Lung (tissue), 12 donors: ENCODE results near the gene NLRP4. TPM values are rescaled to one million over a fixed set of nuclear protein-coding genes. Genes with fewer than 3 reads are reported as not detected.

ENCODE experiments used
- ATAC-seq: fragments of 200-7000 bp; cut with Tn5 transposase; one replicate; pipeline ENCODE4 v1.9.1; 2020; ENCODE audit warnings: moderate number of reproducible peaks; ENCODE audit not compliant: insufficient read depth, low FRiP score
- DNase-seq, 3 donors: peaks; one replicate each; pipeline ENCODE4 v3.0.0-alpha.2; 2013 to 2017
- H3K27ac ChIP-seq, 2 donors: one replicate each; pipeline ENCODE4 v1.5.1; 2013; ENCODE audit warnings: mild to moderate bottlenecking in 2 of 2, moderate library complexity in 2 of 2, control low read depth in 1 of 2, inconsistent platforms in 1 of 2, low read depth in 1 of 2, low read length in 1 of 2
- H3K27me3 ChIP-seq, 3 donors: one replicate each; pipeline ENCODE4 v1.5.1; 2013; ENCODE audit warnings: low read length in 2 of 3; ENCODE audit not compliant: control insufficient read depth in 3 of 3, insufficient read depth in 3 of 3
- H3K36me3 ChIP-seq, 4 donors: one replicate each; pipeline ENCODE4 v1.5.1; 2013; ENCODE audit warnings: low read length in 4 of 4, mild to moderate bottlenecking in 1 of 4, moderate library complexity in 1 of 4; ENCODE audit not compliant: control insufficient read depth in 4 of 4, insufficient read depth in 4 of 4
- H3K4me1 ChIP-seq, 5 donors: one replicate each; pipeline ENCODE4 v1.5.1; 2013; ENCODE audit warnings: low read length in 5 of 5, mild to moderate bottlenecking in 2 of 5, moderate library complexity in 1 of 5; ENCODE audit not compliant: control insufficient read depth in 5 of 5, insufficient read depth in 5 of 5
- H3K4me3 ChIP-seq: one replicate; pipeline ENCODE4 v1.5.1; 2013; ENCODE audit warnings: mild to moderate bottlenecking, control low read depth, moderate library complexity
- H3K9ac ChIP-seq, 2 donors: one replicate each; pipeline ENCODE4 v1.5.1; 2013; ENCODE audit warnings: low read length in 2 of 2, control low read depth in 1 of 2; ENCODE audit not compliant: insufficient read depth in 1 of 2
- H3K9me3 ChIP-seq, 4 donors: one replicate each; pipeline ENCODE4 v1.5.1; 2013; ENCODE audit warnings: low read length in 3 of 4, mild to moderate bottlenecking in 1 of 4, moderate library complexity in 1 of 4; ENCODE audit not compliant: control insufficient read depth in 4 of 4, insufficient read depth in 3 of 4
- CTCF ChIP-seq: IDR thresholded peaks from 2 replicates; pipeline ENCODE4 v1.5.1; 2012; ENCODE audit warnings: mild to moderate bottlenecking; ENCODE audit errors: control extremely low read depth, extremely low read depth
- WGBS, 2 donors: extraction: QIAGEN DNeasy Blood & Tissue Kit; methylation state at CpG; one replicate each; pipeline ENCODE4 v1.1.7; 2013; 5-methylcytosine and 5-hydroxymethylcytosine counted together
- polyA plus RNA-seq, 2 donors: library from polyadenylated mRNA; stranded (reverse); fragments of 200-250 nt; gene quantifications; one replicate each; pipeline ENCODE4 v1.2.1, GENCODE V29; 2013
- total RNA-seq, 2 donors: library from RNA; depleted of rRNA in 1 of 2; stranded (reverse); fragments of >200 nt in 1 of 2; gene quantifications; one replicate each; pipeline ENCODE4 v1.2.1, GENCODE V29; 2014 to 2021
- donor health status: control.
- donor health status: control.
- donor health status: Bipolar disorder and iron deficiency.
- donor health status: healthy.
- donor health status: DM: yes; HTN: yes; CAD: no.

The NLRP4 gene
- total and polyA plus RNA-seq, 4 donors: 0.11 TPM; not detected in 3

GRCh38 chr19:55858969-55859368 lies 22.6 kb downstream of the NLRP4 start:
- H3K36me3 ChIP-seq: no peaks in the 10 kb centered on the region
- DNase-seq (no peak), ATAC-seq (no peak)
- H3K9me3 ChIP-seq: peaks cover 0 to 11% (median 4%) of the 10 kb centered on the region in 4 donors
- no peak overlapping the region for H3K9ac ChIP-seq
- no peaks in the 10 kb centered on the region for H3K4me1 ChIP-seq
- H3K27ac ChIP-seq: no peak overlapping the region
- H3K27me3 ChIP-seq: no peaks in the 10 kb centered on the region
- WGBS, 2 donors: 70 to 77% methylated on average over 5 of the region's 5 CpGs
- TF ChIP-seq CTCF: no peak
- H3K4me3 ChIP-seq: no peak overlapping the region

- 59 to 62% methylated on average over 3 of the region's 3 CpGs for WGBS, 2 donors
- DNase-seq (no peak), ATAC-seq (no peak)
- H3K4me1 ChIP-seq: no peaks in the 10 kb centered on the region
- TF ChIP-seq CTCF: no peak
- H3K27me3 ChIP-seq: no peaks in the 10 kb centered on the region
- peaks cover 0 to 9% (median 5%) of the 10 kb centered on the region in 4 donors for H3K9me3 ChIP-seq
- no peak overlapping the region for H3K27ac ChIP-seq
- no peaks in the 10 kb centered on the region for H3K36me3 ChIP-seq
- no peak overlapping the region for H3K9ac ChIP-seq
- no peak overlapping the region for H3K4me3 ChIP-seq
These were observed 30.2 kb downstream of the NLRP4 start for GRCh38 chr19:55866521-55866920.

GRCh38 chr19:55867101-55867500 lies 30.8 kb downstream of the NLRP4 start:
- Histone ChIP-seq H3K27ac (no peak overlapping the region), H3K4me1 (no peaks in the 10 kb centered on the region), H3K4me3 (no peak overlapping the region), H3K9me3 (peaks cover 0 to 9% (median 5%) of the 10 kb centered on the region in 4 donors), H3K36me3 (no peaks in the 10 kb centered on the region), H3K9ac (no peak overlapping the region), H3K27me3 (no peaks in the 10 kb centered on the region)
- TF ChIP-seq CTCF: no peak
- no peak for ATAC-seq
- WGBS, 2 donors: 93 to 95% methylated on average over 7 of the region's 7 CpGs
- DNase-seq: no peak

GRCh38 chr19:55870736-55871135 lies 34.4 kb downstream of the NLRP4 start:
- WGBS, 2 donors: 85 to 87% methylated on average over 11 of the region's 11 CpGs

More at GRCh38 chr19:55870736-55871135, 34.4 kb downstream of the NLRP4 start:
- H3K4me1 ChIP-seq: no peaks in the 10 kb centered on the region
- H3K9me3 ChIP-seq: peaks cover 3 to 11% (median 5%) of the 10 kb centered on the region in 4 donors
- no peaks in the 10 kb centered on the region for H3K36me3 ChIP-seq
- no peak for ATAC-seq
- no peak for DNase-seq
- H3K9ac ChIP-seq: no peak overlapping the region
- no peak overlapping the region for H3K27ac ChIP-seq
- TF ChIP-seq CTCF: no peak
- no peaks in the 10 kb centered on the region for H3K27me3 ChIP-seq
- no peak overlapping the region for H3K4me3 ChIP-seq
